ENCODE data around the gene PEX13. TPM values are rescaled to one million over a fixed set of nuclear protein-coding genes. Genes with fewer than 3 reads are reported as not detected.

The PEX13 gene
- total and polyA plus RNA-seq, 2 of the 4 experiments (the other 2 are of a cell fraction), result 12.1 to 34.8 TPM

DNA sequence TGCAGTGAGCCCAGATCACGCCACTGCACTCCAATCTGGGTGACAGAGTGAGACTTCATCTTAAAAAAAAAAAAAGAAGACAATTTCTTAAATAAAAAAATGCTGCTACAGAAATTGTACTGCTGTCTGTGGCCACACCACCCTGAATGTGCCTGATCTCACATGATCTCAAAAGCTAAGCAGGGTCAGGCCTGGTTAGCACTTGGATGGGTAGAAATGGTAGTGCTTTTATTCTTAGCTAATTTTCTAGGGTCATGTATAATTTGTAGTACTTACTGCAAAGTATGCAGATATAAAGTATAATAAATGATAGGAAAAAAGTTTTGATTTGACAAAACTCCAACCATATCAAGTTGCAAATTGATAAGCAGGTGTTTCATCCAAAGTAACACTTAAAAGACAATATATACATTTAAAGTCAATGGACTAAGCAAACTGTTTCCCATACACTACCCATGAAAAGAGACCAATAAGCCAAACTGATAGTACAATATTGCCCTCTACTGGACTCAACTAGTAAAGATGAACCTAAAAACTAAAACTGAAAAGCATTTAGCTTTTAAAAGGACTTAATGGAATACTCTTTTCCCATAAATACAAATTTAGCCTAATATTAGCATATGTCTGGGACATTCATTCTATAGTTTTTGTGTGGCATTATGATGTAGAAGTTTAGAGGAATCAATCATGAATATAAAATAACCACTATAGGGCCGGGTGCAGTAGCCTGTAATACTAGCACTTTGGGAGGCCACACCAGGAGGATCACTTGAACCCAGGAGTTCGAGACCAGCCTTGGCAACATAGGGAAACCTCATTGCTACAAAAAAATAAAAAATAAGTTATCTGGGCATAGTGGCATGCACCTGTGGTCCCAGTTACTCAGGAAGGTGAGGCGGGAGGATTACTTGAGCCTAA is 18.6 kb upstream of the PEX13 start:
- no peak overlapping the region for H3K4me2 ChIP-seq (ENCODE audit: low read depth, low read length)
- POLR2A ChIA-PET (ENCODE audit: unreplicated experiment), result no interaction called here
- H4K8ac ChIP-seq (ENCODE audit: low read depth in 2 of 2, low read length in 2 of 2), result no peak overlapping the region
- no peak overlapping the region for H3K4me3 ChIP-seq (ENCODE audit: insufficient read depth, low read depth, low read length)
- no peak overlapping the region for H4K5ac ChIP-seq (ENCODE audit: low read depth, low read length)
- H4K20me1 ChIP-seq (ENCODE audit: insufficient read depth, low read length), result no peaks in the 10 kb centered on the region
- BruUV-seq (replicated peaks), result no TSS peak
- no peak overlapping the region for H3K14ac ChIP-seq (replicated peaks; ENCODE audit: low read depth, low read length)
- no peak overlapping the region for H2BK5ac ChIP-seq (ENCODE audit: low read depth, low read length, poor library complexity, severe bottlenecking)
- no peaks in the 10 kb centered on the region for H3K79me1 ChIP-seq (ENCODE audit: low read depth in 1 of 2, low read length in 2 of 2)
- ATAC-seq (ENCODE audit: low read depth) (peak; percentile 86), DNase-seq (peak; percentile 62)
- no peak overlapping the region for H3K56ac ChIP-seq (ENCODE audit: extremely low read depth, insufficient read depth, low read length)
- peak; percentile 83 for TF ChIP-seq SMC3 (IDR thresholded peaks at IDR 0.05; ENCODE audit: low read depth, low read length)
- peak; percentile 83 for TF ChIP-seq RAD21 (IDR thresholded peaks at IDR 0.05; ENCODE audit: low read length)
- no peak for TF ChIP-seq FOS (IDR thresholded peaks at IDR 0.05; ENCODE audit: low read depth, low read length)
- no peak for TF ChIP-seq RCOR1 (IDR thresholded peaks at IDR 0.05; ENCODE audit: insufficient replicate concordance, low read length)
- peak; percentile 71 for TF ChIP-seq CTCF (conservative IDR thresholded peaks at IDR 0.05; ENCODE audit: low read depth, low read length)
- TF ChIP-seq, protein P1, sequence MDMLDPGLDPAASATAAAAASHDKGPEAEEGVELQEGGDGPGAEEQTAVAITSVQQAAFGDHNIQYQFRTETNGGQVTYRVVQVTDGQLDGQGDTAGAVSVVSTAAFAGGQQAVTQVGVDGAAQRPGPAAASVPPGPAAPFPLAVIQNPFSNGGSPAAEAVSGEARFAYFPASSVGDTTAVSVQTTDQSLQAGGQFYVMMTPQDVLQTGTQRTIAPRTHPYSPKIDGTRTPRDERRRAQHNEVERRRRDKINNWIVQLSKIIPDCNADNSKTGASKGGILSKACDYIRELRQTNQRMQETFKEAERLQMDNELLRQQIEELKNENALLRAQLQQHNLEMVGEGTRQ (IDR thresholded peaks at IDR 0.05; ENCODE audit: low read depth, low read length), result no peak
- TF ChIP-seq CEBPB (IDR thresholded peaks at IDR 0.05; ENCODE audit: low read depth, low read length), result no peak
- no peak overlapping the region for H3K4ac ChIP-seq (ENCODE audit: low read depth, low read length)
- H2AK9ac ChIP-seq (replicated peaks; ENCODE audit: low read depth, low read length, poor library complexity), result no peak overlapping the region
- intact Hi-C loops (cut with micrococcal nuclease), result loop anchor here (1.0 to 2.0 kb wide), 3 partner anchors 74 to 292 kb away; no protein-coding TSS in a partner anchor
- dilution Hi-C loops (cut with HindIII; ENCODE audit: low sequenced_read_pairs, unreplicated experiment), result no loop called here
- H3K9me3 ChIP-seq (ENCODE audit: control insufficient read depth, insufficient read depth, low read length), result no peaks in the 10 kb centered on the region
- H3K23ac ChIP-seq (ENCODE audit: low read depth, low read length), result no peak overlapping the region
- H3K18ac ChIP-seq (ENCODE audit: low read depth, low read length), result no peak overlapping the region
- no peaks in the 10 kb centered on the region for H3K27me3 ChIP-seq (ENCODE audit: control insufficient read depth, insufficient read depth, low read length)
- WGBS, 2 experiments (ENCODE audit: extremely low coverage in 2 of 2, insufficient read length in 1 of 2), result no CpG with 5 or more reads among the region's 4 CpGs
- no peak overlapping the region for H4K91ac ChIP-seq (ENCODE audit: insufficient read depth, low read depth, low read length)
- H3K27ac ChIP-seq (ENCODE audit: insufficient read depth, low read length), result no peak overlapping the region
- no peaks in the 10 kb centered on the region for H3K4me1 ChIP-seq (ENCODE audit: control insufficient read depth, insufficient read depth, low read length)
- H3K9ac ChIP-seq (ENCODE audit: low read depth, low read length), result no peak overlapping the region
- in situ Hi-C loops (cut with MboI; ENCODE audit: low sequenced_read_pairs), result loop anchor here (5.0 kb wide), 2 partner anchors 207 to 292 kb away; no protein-coding TSS in a partner anchor
- no peak overlapping the region for H2AFZ ChIP-seq (replicated peaks; ENCODE audit: low read length, poor library complexity)
- H2BK20ac ChIP-seq (ENCODE audit: low read depth, low read length), result no peak overlapping the region
- H2AK5ac ChIP-seq (ENCODE audit: low read depth, low read length), result no peak overlapping the region
- H3K36me3 ChIP-seq (ENCODE audit: control insufficient read depth, insufficient read depth, low read length), result no peaks in the 10 kb centered on the region
- H2BK120ac ChIP-seq (ENCODE audit: low read depth, low read length), result no peak overlapping the region
- no peak overlapping the region for H2BK15ac ChIP-seq (ENCODE audit: low read depth, low read length)
- H3K9me1 ChIP-seq (ENCODE audit: insufficient read depth, low read length), result no peaks in the 10 kb centered on the region
- CTCF ChIA-PET, result interaction anchor here (0.6 to 2.1 kb wide), 10 partner anchors 12 to 294 kb away, joined by 3 to 10 read pairs (median 4); no protein-coding TSS in a partner anchor
